PC-3 (cell line): ENCODE measurements around the gene CCNL1. TPM values are rescaled to one million over a fixed set of nuclear protein-coding genes. Genes with fewer than 3 reads are reported as not detected.
A peak's percentile ranks its signal among the peaks of the same experiment; 100 is the strongest.

ENCODE experiments used
- ATAC-seq: fragments of 200-7000 bp; cut with Tn5 transposase; 2 replicates; pipeline ENCODE4 v1.9.1; 2020; ENCODE audit warnings: mild to moderate bottlenecking, moderate library complexity
- BruUV-seq: library from RNA; stranded (reverse); fragments of 400-500 nt; replicated peaks from 2 replicates; lab custom pipeline; 2021; lab: Mats Ljungman, UMichigan
- CTCF ChIA-PET: fragments of 300-600 bp; sonication (Branson Sonifier 250); formaldehyde crosslinking; loops from one replicate; lab custom pipeline; 2022; ENCODE audit warnings: antibody characterized with exemption; lab: Charles Lee
- POLR2A ChIA-PET: fragments of 300-600 bp; sonication (Branson Sonifier 250); formaldehyde crosslinking; loops from one replicate; lab custom pipeline; 2022; ENCODE audit warnings: antibody characterized with exemption; ENCODE audit not compliant: unreplicated experiment; lab: Charles Lee
- DNase-seq: peaks from one replicate; pipeline ENCODE4 v3.0.0-alpha.2; 2015
- H2AFZ ChIP-seq: fragments of 300-600 bp; sonication (generic); 2 replicates; pipeline ENCODE4 v1.6.0; 2016; ENCODE audit warnings: antibody characterized with exemption, low read length
- H3F3A ChIP-seq: fragments of 300-600 bp; sonication (generic); one replicate; pipeline ENCODE4 v1.6.0; 2017; ENCODE audit warnings: antibody characterized with exemption, low read length, control low read depth, mild to moderate bottlenecking; ENCODE audit not compliant: unreplicated experiment
- H3K27ac ChIP-seq: fragments of 300-600 bp; sonication (generic); 2 replicates; pipeline ENCODE4 v1.5.1; 2016; ENCODE audit warnings: mild to moderate bottlenecking, low read length
- H3K27me3 ChIP-seq: fragments of 300-600 bp; sonication (generic); 2 replicates; pipeline ENCODE4 v1.6.1; 2016; ENCODE audit warnings: low read length, mixed read lengths
- H3K36me3 ChIP-seq: fragments of 300-600 bp; sonication (generic); 2 replicates; pipeline ENCODE4 v1.6.1; 2016; ENCODE audit warnings: low read depth, mixed run types, low read length, mixed read lengths
- H3K4me1 ChIP-seq: fragments of 300-600 bp; sonication (generic); 2 replicates; pipeline ENCODE4 v1.5.1; 2016; ENCODE audit warnings: low read length; ENCODE audit not compliant: insufficient read depth
- H3K4me2 ChIP-seq: fragments of 300-600 bp; sonication (generic); 2 replicates; pipeline ENCODE4 v1.6.0; 2016; ENCODE audit warnings: low read length
- H3K4me3 ChIP-seq: fragments of 300-600 bp; sonication (generic); 2 replicates; pipeline ENCODE4 v1.5.1; 2016; ENCODE audit warnings: mild to moderate bottlenecking, low read length, mixed read lengths
- H3K79me2 ChIP-seq: fragments of 300-600 bp; sonication (generic); 2 replicates; pipeline ENCODE4 v1.6.1; 2017; ENCODE audit warnings: low read length, mixed read lengths
- H3K9ac ChIP-seq: fragments of 300-600 bp; sonication (generic); 2 replicates; pipeline ENCODE4 v1.6.0; 2016; ENCODE audit warnings: mild to moderate bottlenecking, low read length
- H3K9me2 ChIP-seq: fragments of 300-600 bp; sonication (generic); replicated peaks from 2 replicates; pipeline ENCODE4 v1.6.1; 2016; ENCODE audit warnings: mixed run types, low read length, mixed read lengths
- H3K9me3 ChIP-seq: fragments of 300-600 bp; sonication (generic); 2 replicates; pipeline ENCODE4 v1.6.1; 2016; ENCODE audit warnings: low read length, mixed read lengths
- H4K20me1 ChIP-seq: fragments of 300-600 bp; sonication (generic); 2 replicates; pipeline ENCODE4 v1.6.1; 2016; ENCODE audit warnings: low read length, mixed read lengths
- CTCF ChIP-seq: fragments of 300-600 bp; sonication (generic); conservative IDR thresholded peaks from 2 replicates; pipeline ENCODE4 v1.5.1; 2017; ENCODE audit warnings: antibody characterized with exemption, low read depth, mild to moderate bottlenecking, low read length
- EZH2 ChIP-seq: fragments of 300-600 bp; sonication (generic); IDR thresholded peaks from one replicate; pipeline ENCODE4 v1.6.1; 2017; ENCODE audit warnings: antibody characterized with exemption, mild to moderate bottlenecking, low read length; ENCODE audit not compliant: unreplicated experiment
- EZH2phosphoT487 ChIP-seq: fragments of 300-600 bp; sonication (generic); IDR thresholded peaks from 2 replicates; pipeline ENCODE4 v1.6.1; 2018; ENCODE audit warnings: mild to moderate bottlenecking, antibody characterized with exemption, low read length, borderline replicate concordance
- intact Hi-C: fragments of 100-400 bp; cut with micrococcal nuclease; formaldehyde crosslinking; loops from 2 replicates; pipeline ENCODE4 v1.9.0; 2023
- total RNA-seq: library from RNA; depleted of rRNA; stranded (reverse); fragments of >200 nt; gene quantifications from 2 replicates; pipeline ENCODE4 v1.2.3, GENCODE V29; 2014

The CCNL1 gene
- total RNA-seq, 1 experiment from 2014 or later, result 231 TPM

- Histone ChIP-seq H3K4me1 (peaks cover 56% of the 10 kb centered on the region), H3K27ac (peak overlapping the region; percentile 99), H3K9me3 (no peaks in the 10 kb centered on the region), H3K9ac (peak overlapping the region; percentile 25), H3K4me2 (peak overlapping the region; percentile 31), H2AFZ (no peak overlapping the region), H3K36me3 (no peaks in the 10 kb centered on the region), H3K79me2 (no peaks in the 10 kb centered on the region), H3K27me3 (no peaks in the 10 kb centered on the region), H3K4me3 (no peak overlapping the region), H3F3A (no peaks in the 10 kb centered on the region), H4K20me1 (no peaks in the 10 kb centered on the region), H3K9me2 (no peaks in the 10 kb centered on the region)
- no peak for TF ChIP-seq CTCF
- TF ChIP-seq EZH2phosphoT487, result no peak
- TF ChIP-seq EZH2, result no peak
- peak; percentile 27 for ATAC-seq
- BruUV-seq, result TSS peak; percentile 10
- intact Hi-C loops, result loop anchor here (1.0 to 5.0 kb wide), 9 partner anchors 55 to 1142 kb away; partner anchors contain the start of gene TIPARP
- ChIA-PET CTCF (interaction anchor here (0.6 to 2.6 kb wide), 13 partner anchors 15 to 664 kb away, joined by 3 to 19 read pairs (median 4); no protein-coding TSS in a partner anchor), POLR2A (interaction anchor here (0.6 to 3.0 kb wide), 8 partner anchors 48 to 601 kb away, joined by 4 to 16 read pairs (median 5); partner anchors contain the start of gene TIPARP)
- DNase-seq, result peak; percentile 63
Measured at GRCh38 chr3:157136647-157137387, 23.1 kb downstream of the CCNL1 start.

GRCh38 chr3:157135671-157136396 lies 24.1 kb downstream of the CCNL1 start:
- TF ChIP-seq EZH2 (no peak), CTCF (peak; percentile 56)
- H3K9me2 ChIP-seq, result no peaks in the 10 kb centered on the region
- H3F3A ChIP-seq, result no peaks in the 10 kb centered on the region
- H3K27me3 ChIP-seq, result no peaks in the 10 kb centered on the region
- H2AFZ ChIP-seq, result no peak overlapping the region
- H4K20me1 ChIP-seq, result no peaks in the 10 kb centered on the region
- H3K4me3 ChIP-seq, result no peak overlapping the region
- intact Hi-C loops, result loop anchor here (2.0 to 5.0 kb wide), 6 partner anchors 319 to 1141 kb away; no protein-coding TSS in a partner anchor
- H3K27ac ChIP-seq, result peak overlapping the region; percentile 99
- CTCF ChIA-PET, result interaction anchor here (2.2 to 2.6 kb wide), 2 partner anchors 47 to 601 kb away, joined by 16 to 19 read pairs; no protein-coding TSS in a partner anchor
- no peaks in the 10 kb centered on the region for H3K36me3 ChIP-seq
- DNase-seq, result peak; percentile 85
- POLR2A ChIA-PET, result interaction anchor here (0.9 to 3.0 kb wide), 2 partner anchors 47 to 54 kb away, joined by 5 to 16 read pairs; no protein-coding TSS in a partner anchor
- no peaks in the 10 kb centered on the region for H3K9me3 ChIP-seq
- peaks cover 66% of the 10 kb centered on the region for H3K4me1 ChIP-seq
- H3K79me2 ChIP-seq, result no peaks in the 10 kb centered on the region
- peak overlapping the region; percentile 25 for H3K9ac ChIP-seq
- BruUV-seq, result no TSS peak
- ATAC-seq, result peak; percentile 2; the same call in 1 of the 2 replicates
- peak overlapping the region; percentile 31 for H3K4me2 ChIP-seq
